Left colon (tissue), 2 donors: ENCODE results near the gene ABHD17C. TPM values are rescaled to one million over a fixed set of nuclear protein-coding genes. Genes with fewer than 3 reads are reported as not detected.
A peak's percentile ranks its signal among the peaks of the same experiment; 100 is the strongest.

ENCODE experiments used
- ATAC-seq: fragments of 200-7000 bp; cut with Tn5 transposase; one replicate; pipeline ENCODE4 v1.9.1; 2020; ENCODE audit warnings: mild to moderate bottlenecking, moderate library complexity
- DNase-seq, 2 donors: peaks; one replicate each; pipeline ENCODE4 v3.0.0-alpha.2; 2020
- intact Hi-C, 2 donors: fragments of 100-400 bp; cut with DNase I in 1 of 2; cut with micrococcal nuclease in 1 of 2; formaldehyde crosslinking; loops; one replicate each; pipeline versions ENCODE4 v1.11.2 to v1.14.0; 2022; cut with DNase I, micrococcal nuclease
- total RNA-seq, 2 donors: library from RNA; stranded (reverse); fragmentation: NEBNext Ultra II Directional; extraction: Animal tissue kit (Norgen Biotek cat#: 25700); gene quantifications; one replicate each; pipeline ENCODE4 v1.2.1, GENCODE V29; 2021
- donor health status: DM: no; HTN: no; CAD: no.
- donor health status: DM: yes; HTN: yes; CAD: no.

Gene ABHD17C
- total RNA-seq, 2 donors from 2014 or later, result 151 to 160 TPM

GRCh38 chr15:80712956-80713355 is 17.8 kb downstream of the ABHD17C start:
- intact Hi-C loops, result no loop called here
- no peak for DNase-seq
- no peak for ATAC-seq

GRCh38 chr15:80721476-80721875 is 26.4 kb downstream of the ABHD17C start:
- DNase-seq (no peak), ATAC-seq (no peak)
- intact Hi-C loops, result no loop called here

GRCh38 chr15:80722811-80723210 is 27.7 kb downstream of the ABHD17C start:
- DNase-seq (no peak), ATAC-seq (no peak)
- intact Hi-C loops, result no loop called here

- intact Hi-C loops, result no loop called here
- ATAC-seq (no peak), DNase-seq (no peak)
Observed at GRCh38 chr15:80727196-80727595, 32.1 kb downstream of the ABHD17C start.

- ATAC-seq, result no peak
- no peak for DNase-seq
- intact Hi-C loops, result no loop called here
Observed at GRCh38 chr15:80727596-80727995, 32.5 kb downstream of the ABHD17C start.

GRCh38 chr15:80730387-80730786 is 35.3 kb downstream of the ABHD17C start:
- intact Hi-C loops, result no loop called here
- DNase-seq (no peak), ATAC-seq (no peak)

GRCh38 chr15:80730926-80731325 is 35.8 kb downstream of the ABHD17C start:
- DNase-seq, result no peak
- no peak for ATAC-seq
- intact Hi-C loops, result no loop called here

- ATAC-seq, result no peak
- intact Hi-C loops, result no loop called here
- DNase-seq, result no peak
Observed at GRCh38 chr15:80732167-80732566, 37.1 kb downstream of the ABHD17C start.

GRCh38 chr15:80732818-80733217 is 37.7 kb downstream of the ABHD17C start:
- DNase-seq, result no peak
- intact Hi-C loops, result no loop called here
- peak; percentile 12 for ATAC-seq

- ATAC-seq (no peak), DNase-seq (no peak)
Observed at GRCh38 chr15:80733460-80733859, 38.4 kb downstream of the ABHD17C start.

GRCh38 chr15:80735344-80735743 is 40.2 kb downstream of the ABHD17C start:
- DNase-seq, result no peak
- intact Hi-C loops, result no loop called here
- ATAC-seq, result no peak

More at GRCh38 chr15:80733460-80733859, 38.4 kb downstream of the ABHD17C start:
- intact Hi-C loops, result no loop called here

- no peak for DNase-seq
- intact Hi-C loops, result no loop called here
- ATAC-seq, result no peak
Observed at GRCh38 chr15:80736560-80736959, 41.5 kb downstream of the ABHD17C start.

GRCh38 chr15:80739919-80740318 is 44.8 kb downstream of the ABHD17C start:
- ATAC-seq (peak; percentile 70), DNase-seq (no peak)
- intact Hi-C loops, result no loop called here

GRCh38 chr15:80742081-80742480 is 47.0 kb downstream of the ABHD17C start:
- intact Hi-C loops, result no loop called here
- ATAC-seq (no peak), DNase-seq (no peak)

- DNase-seq (peak in 1 of 2 donors; percentile 24), ATAC-seq (peak; percentile 83)
- intact Hi-C loops, result no loop called here
Observed at GRCh38 chr15:80743189-80743833, 48.2 kb downstream of the ABHD17C start.

- intact Hi-C loops, result no loop called here
- DNase-seq (no peak), ATAC-seq (no peak)
Observed at GRCh38 chr15:80744415-80744814, 49.3 kb downstream of the ABHD17C start.

- DNase-seq, result no peak
- no peak for ATAC-seq
- intact Hi-C loops, result no loop called here
Observed at GRCh38 chr15:80744826-80745225, 49.7 kb downstream of the ABHD17C start.

- ATAC-seq, result no peak
- intact Hi-C loops, result no loop called here
- DNase-seq, result no peak
Observed at GRCh38 chr15:80745888-80746287, 50.8 kb downstream of the ABHD17C start.

- intact Hi-C loops, result no loop called here
- no peak for ATAC-seq
- no peak for DNase-seq
Observed at GRCh38 chr15:80747317-80748053, 52.4 kb downstream of the ABHD17C start.

- ATAC-seq (peak; percentile 31), DNase-seq (no peak)
- intact Hi-C loops, result no loop called here
Observed at GRCh38 chr15:80749589-80749988, 54.5 kb downstream of the ABHD17C start.

- ATAC-seq, result no peak
- intact Hi-C loops, result no loop called here
Observed at GRCh38 chr15:80750575-80750974, 55.5 kb downstream of the ABHD17C start.

More at GRCh38 chr15:80750575-80750974, 55.5 kb downstream of the ABHD17C start:
- DNase-seq, result no peak
